HG03342 (cell line): Measurements from ENCODE around the gene DNAJC6.
A peak's percentile ranks its signal among the peaks of the same experiment; 100 is the strongest.
"Not testable (repeated sequence)": the region's sequence is repeated elsewhere in the genome, so short reads cannot be mapped to it uniquely, and the experiment has no call there.

Source experiments
- ATAC-seq: cut with Tn5 transposase; IDR thresholded peaks from one replicate; pipeline ENCODE4 v1.9.1; 2021; ENCODE audit warnings: mild to moderate bottlenecking, moderate library complexity; ENCODE audit not compliant: unreplicated experiment

The DNAJC6 gene

GRCh38 chr1:65355031-65355712 lies 45.8 kb downstream of the DNAJC6 start:
- no peak for ATAC-seq

DNA sequence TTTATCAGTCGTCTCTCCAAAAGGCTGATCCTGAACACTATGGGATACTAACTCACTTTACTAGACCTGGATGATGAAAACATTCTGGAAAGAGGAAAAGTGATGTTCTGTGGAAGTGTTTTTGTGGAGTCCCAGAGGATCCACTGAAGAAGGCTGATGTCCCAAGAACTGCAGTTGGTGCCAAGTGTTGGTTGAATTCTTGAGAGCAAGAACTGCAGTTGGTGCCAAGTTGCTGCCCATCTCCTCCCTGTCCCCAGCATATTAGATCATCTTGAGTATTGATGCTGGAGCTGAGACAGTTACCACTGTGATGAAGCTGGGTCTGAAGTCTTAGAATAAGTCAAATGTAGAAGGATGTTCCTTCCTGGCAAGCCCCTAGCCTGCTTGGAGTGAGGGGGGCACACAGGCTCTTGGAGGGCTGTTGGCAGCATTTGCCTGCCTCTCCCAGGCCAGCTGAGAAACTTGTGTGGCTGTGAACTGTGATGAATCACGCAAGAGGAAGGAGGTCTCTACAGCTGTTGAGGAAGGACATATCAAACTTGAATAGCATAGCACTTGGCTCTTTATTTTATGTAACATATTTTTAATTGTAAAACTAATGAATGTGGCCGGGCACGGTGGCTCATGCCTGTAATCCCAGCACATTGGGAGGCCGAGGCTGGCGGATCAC lies 48.1 kb downstream of the DNAJC6 start:
- ATAC-seq = no peak

- ATAC-seq = no peak
Measured at GRCh38 chr1:65359888-65360287, 50.5 kb downstream of the DNAJC6 start.

- ATAC-seq = no peak
Measured at GRCh38 chr1:65360648-65361047, 51.3 kb downstream of the DNAJC6 start.

DNA sequence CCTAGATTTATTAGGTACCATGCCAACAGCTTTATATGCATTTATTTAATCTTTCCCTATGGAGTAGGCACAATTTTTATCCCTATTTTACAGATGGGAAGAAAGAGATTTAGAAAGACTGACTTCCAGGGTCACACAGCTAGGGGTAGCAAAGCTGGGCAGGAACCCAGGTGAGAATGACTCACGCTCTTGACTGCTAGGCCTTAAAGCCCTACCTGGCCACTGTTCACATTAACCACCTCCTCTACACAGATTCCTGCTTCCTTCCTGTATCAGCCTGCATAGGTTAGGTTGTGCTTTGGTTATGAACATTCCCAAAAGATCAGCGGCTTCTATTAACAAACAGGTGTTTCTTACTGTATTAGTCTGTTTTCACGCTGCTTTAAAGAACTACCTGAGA lies 53.2 kb downstream of the DNAJC6 start:
- no peak for ATAC-seq

GRCh38 chr1:65363484-65363883 lies 54.1 kb downstream of the DNAJC6 start:
- no peak for ATAC-seq

DNA sequence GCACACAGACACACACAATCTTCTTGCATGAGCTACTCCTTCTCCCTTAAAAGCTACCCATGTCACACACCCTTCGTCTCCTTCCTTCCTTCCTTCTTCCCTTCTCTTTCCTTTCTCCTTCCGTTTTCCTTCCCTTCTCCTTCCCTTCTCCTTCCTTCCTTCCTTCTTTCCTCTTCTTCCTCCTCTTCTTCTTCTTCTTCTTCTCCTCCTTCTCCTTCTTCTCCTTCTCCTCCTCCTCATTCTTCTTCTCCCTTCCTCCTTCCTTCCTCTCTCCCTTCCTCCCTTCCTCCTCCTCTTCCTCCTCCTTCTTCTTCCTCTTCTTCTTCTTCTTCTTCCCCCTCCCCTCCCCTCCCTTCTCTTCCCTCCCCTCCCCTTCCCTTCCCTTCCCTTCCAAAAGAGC lies 59.1 kb downstream of the DNAJC6 start:
- no peak for ATAC-seq

GRCh38 chr1:65371544-65371943 lies 62.2 kb downstream of the DNAJC6 start:
- ATAC-seq = no peak

- ATAC-seq = no peak
Measured at GRCh38 chr1:65372557-65372956, 63.2 kb downstream of the DNAJC6 start.

- ATAC-seq = no peak
Measured at GRCh38 chr1:65377496-65378246, 68.3 kb downstream of the DNAJC6 start.

DNA sequence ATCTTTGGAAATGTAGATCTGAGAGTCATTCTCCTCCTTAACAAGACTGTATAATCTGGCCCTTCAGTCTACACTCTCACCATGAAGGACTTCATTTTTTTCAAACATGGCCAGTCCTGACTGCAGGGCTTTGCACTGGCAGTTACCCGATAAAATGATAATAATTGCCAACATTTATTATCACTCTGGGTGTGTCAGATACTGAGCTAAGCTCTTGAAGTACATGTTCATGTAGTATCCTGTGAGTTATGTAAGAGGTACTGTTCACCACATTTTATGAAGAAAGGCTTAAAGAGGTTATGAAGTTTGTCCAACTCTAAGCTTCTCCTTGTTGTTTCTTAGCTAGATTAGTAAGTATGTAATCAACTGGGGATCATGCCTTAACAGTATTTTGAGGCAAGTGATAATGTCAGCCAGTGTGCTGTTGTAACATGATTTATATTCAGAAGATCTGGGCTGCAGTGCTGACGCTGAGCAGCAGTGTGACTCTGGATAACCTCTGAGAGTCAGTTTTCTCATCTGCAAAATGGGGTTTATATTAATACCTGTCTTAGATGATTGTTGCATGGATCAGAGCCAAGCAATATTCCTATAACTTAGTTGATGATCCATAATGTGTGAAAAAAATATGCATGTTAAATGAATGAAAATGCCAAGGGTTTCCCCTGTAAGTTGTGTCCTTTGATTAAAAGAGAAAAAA lies 69.1 kb downstream of the DNAJC6 start:
- ATAC-seq = no peak

- not testable (repeated sequence) for ATAC-seq
Measured at GRCh38 chr1:65384426-65384825, 75.1 kb downstream of the DNAJC6 start.

- ATAC-seq = no peak
Measured at GRCh38 chr1:65386439-65386838, 77.1 kb downstream of the DNAJC6 start.

DNA sequence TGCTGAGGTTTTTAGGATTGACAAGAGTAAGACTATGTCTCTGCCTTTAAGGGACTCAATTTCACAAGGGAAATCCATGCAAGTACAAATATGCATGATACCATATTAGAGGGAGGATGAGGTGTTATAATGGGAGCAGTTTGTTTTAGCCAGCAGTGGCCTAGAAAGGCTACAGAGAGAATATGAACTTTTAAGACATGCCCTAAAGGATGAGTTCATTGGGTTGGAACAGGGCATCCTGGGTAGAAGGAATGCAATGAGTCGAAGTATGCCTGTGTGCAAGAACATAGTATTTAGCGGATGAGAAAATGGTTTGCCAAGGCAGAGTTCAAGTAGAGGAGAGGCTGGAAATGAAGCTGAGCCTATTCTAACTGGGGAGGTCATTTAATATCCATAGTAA lies 78.5 kb downstream of the DNAJC6 start:
- ATAC-seq = no peak

GRCh38 chr1:65388908-65389695 lies 79.8 kb downstream of the DNAJC6 start:
- no peak for ATAC-seq

DNA sequence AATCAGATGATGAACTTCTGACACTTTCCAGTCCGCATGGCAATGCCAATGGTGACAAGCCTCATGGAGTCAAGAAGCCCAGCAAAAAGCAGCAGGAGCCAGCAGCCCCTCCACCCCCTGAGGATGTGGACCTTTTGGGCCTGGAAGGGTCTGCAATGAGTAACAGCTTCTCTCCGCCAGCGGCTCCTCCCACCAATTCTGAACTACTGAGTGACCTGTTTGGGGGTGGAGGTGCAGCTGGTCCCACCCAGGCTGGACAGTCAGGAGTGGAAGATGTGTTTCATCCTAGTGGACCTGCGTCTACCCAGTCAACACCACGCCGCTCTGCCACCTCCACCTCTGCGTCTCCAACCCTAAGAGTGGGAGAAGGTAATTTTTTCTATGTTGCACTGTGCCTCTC lies 83.2 kb downstream of the DNAJC6 start:
- no peak for ATAC-seq

GRCh38 chr1:65393347-65393746 lies 84.0 kb downstream of the DNAJC6 start:
- peak; percentile 91 for ATAC-seq

GRCh38 chr1:65393928-65394327 lies 84.6 kb downstream of the DNAJC6 start:
- no peak for ATAC-seq

- ATAC-seq = no peak
Measured at GRCh38 chr1:65395887-65396612, 86.7 kb downstream of the DNAJC6 start.

DNA sequence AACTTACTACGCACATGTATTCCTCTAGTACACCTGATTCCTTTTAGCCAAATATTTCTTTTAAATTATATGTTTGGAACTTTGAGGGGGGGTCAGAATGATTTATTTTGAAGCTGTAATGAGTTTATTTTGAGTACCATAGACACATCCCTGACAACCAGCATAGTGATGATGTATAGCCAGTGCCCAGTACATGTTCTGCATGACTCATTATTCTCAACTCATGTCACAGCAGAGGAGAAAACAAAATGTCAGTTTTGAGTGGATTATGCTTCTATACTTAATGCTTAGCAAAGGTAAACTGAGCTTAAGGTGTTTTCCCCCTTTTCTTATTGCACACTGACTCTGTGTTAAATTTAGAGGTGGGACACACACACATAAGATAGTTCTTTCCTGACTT lies 88.7 kb downstream of the DNAJC6 start:
- ATAC-seq = no peak
